H1 (cell line): ENCODE data around the gene RAPGEF6. TPM values are rescaled to one million over a fixed set of nuclear protein-coding genes. Genes with fewer than 3 reads are reported as not detected.

Experiments used
- CTCF ChIA-PET: fragments of 300-600 bp; sonication (Branson Sonifier 250); formaldehyde crosslinking; loops from one replicate; lab custom pipeline; 2021; ENCODE audit not compliant: partially characterized antibody; lab: Charles Lee
- POLR2A ChIA-PET: fragments of 300-600 bp; sonication (Branson Sonifier 250); formaldehyde crosslinking; loops from one replicate; lab custom pipeline; 2021; ENCODE audit warnings: inconsistent platforms; ENCODE audit not compliant: partially characterized antibody; lab: Charles Lee
- DNase-seq, 2 experiments: peaks; one replicate each; pipeline versions ENCODE4 v3.0.0 to v3.0.0-alpha.2; 2010 to 2022; ENCODE audit warnings: low spot score in 2 of 2, low read depth in 1 of 2, mixed read lengths in 1 of 2
- FAIRE-seq: peaks from 2 replicates; lab custom pipeline; 2011; peaks lifted over from hg19 to GRCh38; lab: Jason Lieb, UNC
- H2AFZ ChIP-seq: 2 replicates; pipeline ENCODE4 v1.8.1; 2012; ENCODE audit warnings: low read length, inconsistent platforms
- H2AK5ac ChIP-seq: 2 replicates; pipeline ENCODE4 v1.6.1; 2013; ENCODE audit warnings: low read depth, low read length
- H2BK120ac ChIP-seq: replicated peaks from 2 replicates; pipeline ENCODE3; 2013; ENCODE audit warnings: low read depth, low read length, inconsistent platforms
- H2BK12ac ChIP-seq: 2 replicates; pipeline ENCODE4 v1.6.1; 2013; ENCODE audit warnings: low read depth, low read length
- H2BK15ac ChIP-seq: 2 replicates; pipeline ENCODE4 v1.6.1; 2013; ENCODE audit warnings: low read length
- H2BK20ac ChIP-seq: 2 replicates; pipeline ENCODE4 v1.6.1; 2013; ENCODE audit warnings: low read length
- H2BK5ac ChIP-seq: 2 replicates; pipeline ENCODE4 v1.6.1; 2013; ENCODE audit warnings: low read depth, low read length
- H3K14ac ChIP-seq: 2 replicates; pipeline ENCODE4 v1.6.1; 2013; ENCODE audit warnings: inconsistent platforms; ENCODE audit not compliant: insufficient read length
- H3K18ac ChIP-seq: 2 replicates; pipeline ENCODE4 v1.6.1; 2013; ENCODE audit warnings: low read length; ENCODE audit errors: extremely low read depth
- H3K23ac ChIP-seq: 2 replicates; pipeline ENCODE4 v1.6.1; 2013; ENCODE audit warnings: inconsistent platforms; ENCODE audit not compliant: insufficient read length
- H3K23me2 ChIP-seq: 2 replicates; pipeline ENCODE4 v1.6.1; 2013; ENCODE audit warnings: low read depth, low read length
- H3K27ac ChIP-seq: 2 replicates; pipeline ENCODE4 v1.6.1; 2011; ENCODE audit warnings: low read depth, low read length, inconsistent platforms
- H3K27me3 ChIP-seq, 4 experiments: replicated peaks in 1 of 4; 1 replicate in 1 of 4; 2 replicates in 3 of 4; pipeline versions ENCODE4 v1.6.1 to v1.8.1; 2011 to 2013; ENCODE audit warnings: low read length in 3 of 4, mild to moderate bottlenecking in 3 of 4, inconsistent platforms in 2 of 4, mixed read lengths in 2 of 4, moderate library complexity in 1 of 4; ENCODE audit not compliant: control insufficient read depth in 3 of 4, insufficient read depth in 3 of 4; ENCODE audit errors: extremely low read depth in 1 of 4
- H3K36me3 ChIP-seq, 4 experiments: 2 replicates each; pipeline versions ENCODE4 v1.6.1 to v1.8.1; 2011 to 2013; ENCODE audit warnings: mild to moderate bottlenecking in 4 of 4, low read length in 3 of 4, moderate library complexity in 2 of 4, control low read depth in 1 of 4, inconsistent platforms in 1 of 4; ENCODE audit not compliant: insufficient read depth in 4 of 4, control insufficient read depth in 2 of 4
- H3K4ac ChIP-seq: replicated peaks from 2 replicates; pipeline ENCODE3; 2013; ENCODE audit warnings: low read length, low read depth, mixed read lengths, inconsistent platforms; ENCODE audit not compliant: insufficient read length
- H3K4me1 ChIP-seq, 4 experiments: replicated peaks in 1 of 4; 1 replicate in 1 of 4; 2 replicates in 3 of 4; pipeline versions ENCODE4 v1.6.1 to v1.8.1; 2011 to 2013; ENCODE audit warnings: low read length in 3 of 4, inconsistent platforms in 2 of 4, mixed read lengths in 1 of 4; ENCODE audit not compliant: insufficient read depth in 4 of 4, control insufficient read depth in 3 of 4
- H3K4me2 ChIP-seq, 2 experiments: 2 replicates each; pipeline versions ENCODE4 v1.6.1 to v1.8.1; 2011 to 2013; ENCODE audit warnings: low read depth in 2 of 2, low read length in 2 of 2, control low read depth in 1 of 2, inconsistent platforms in 1 of 2, mild to moderate bottlenecking in 1 of 2; ENCODE audit not compliant: insufficient read depth in 1 of 2
- H3K4me3 ChIP-seq, 4 experiments: fragments of 200-600, 300-600 bp in 1 of 4; sonication (generic), shearing (Covaris generic), sonication (Bioruptor Twin) in 1 of 4; 2 replicates each; pipeline versions ENCODE4 v1.5.1 to v1.8.1; 2011 to 2016; ENCODE audit warnings: low read length in 4 of 4, low read depth in 3 of 4, control low read depth in 2 of 4, inconsistent platforms in 2 of 4, mild to moderate bottlenecking in 2 of 4, mixed read lengths in 1 of 4, moderate library complexity in 1 of 4; ENCODE audit not compliant: insufficient read depth in 2 of 4; ENCODE audit errors: extremely low read depth in 1 of 4
- H3K56ac ChIP-seq: replicated peaks from 2 replicates; pipeline ENCODE3; 2013; ENCODE audit warnings: low read depth, mild to moderate bottlenecking, mixed read lengths, low read length, inconsistent platforms; ENCODE audit not compliant: insufficient read length
- H3K79me1 ChIP-seq: 2 replicates; pipeline ENCODE4 v1.6.1; 2013; ENCODE audit warnings: low read depth, low read length, control low read depth
- H3K79me2 ChIP-seq, 2 experiments: 2 replicates each; pipeline versions ENCODE4 v1.6.1 to v1.8.1; 2012 to 2013; ENCODE audit warnings: low read length in 2 of 2, mild to moderate bottlenecking in 2 of 2, inconsistent platforms in 1 of 2; ENCODE audit not compliant: insufficient read depth in 2 of 2, control insufficient read depth in 1 of 2
- H3K9ac ChIP-seq, 4 experiments: replicated peaks in 1 of 4; 1 replicate in 1 of 4; 2 replicates in 3 of 4; pipeline versions ENCODE4 v1.6.1 to v1.8.1; 2011 to 2013; ENCODE audit warnings: low read depth in 3 of 4, low read length in 3 of 4, control low read depth in 2 of 4, mild to moderate bottlenecking in 2 of 4, moderate library complexity in 2 of 4, inconsistent platforms in 1 of 4; ENCODE audit errors: extremely low read depth in 1 of 4
- H3K9me3 ChIP-seq, 2 experiments: 2 replicates each; pipeline versions ENCODE4 v1.6.1 to v1.8.1; 2012 to 2013; ENCODE audit warnings: mild to moderate bottlenecking in 2 of 2, moderate library complexity in 2 of 2, control low read depth in 1 of 2, inconsistent platforms in 1 of 2, low read depth in 1 of 2, low read length in 1 of 2, mixed read lengths in 1 of 2; ENCODE audit not compliant: insufficient read depth in 2 of 2
- H4K20me1 ChIP-seq, 2 experiments: replicated peaks in 1 of 2; 2 replicates each; pipeline versions ENCODE3 to v1.8.1; 2011 to 2013; ENCODE audit warnings: inconsistent platforms in 2 of 2, low read length in 2 of 2, mild to moderate bottlenecking in 1 of 2; ENCODE audit not compliant: insufficient read depth in 2 of 2, control insufficient read depth in 1 of 2
- H4K5ac ChIP-seq: 2 replicates; pipeline ENCODE4 v1.6.1; 2013; ENCODE audit warnings: low read length, low read depth, mixed read lengths, inconsistent platforms; ENCODE audit not compliant: insufficient read length
- H4K8ac ChIP-seq: 2 replicates; pipeline ENCODE4 v1.8.0; 2013; ENCODE audit warnings: mild to moderate bottlenecking, moderate library complexity, low read length, inconsistent platforms; ENCODE audit not compliant: insufficient read depth; ENCODE audit errors: extremely low read depth
- H4K91ac ChIP-seq: replicated peaks from 2 replicates; pipeline ENCODE3; 2013; ENCODE audit warnings: low read length, mixed read lengths, inconsistent platforms; ENCODE audit not compliant: insufficient read length
- CBX8 ChIP-seq: fragments of 300-800, 300-1000 bp; sonication (generic); IDR thresholded peaks from 2 replicates; pipeline ENCODE4 v1.7.1; 2016; ENCODE audit warnings: low read depth, low read length, borderline replicate concordance
- CHD1 ChIP-seq: IDR thresholded peaks from 2 replicates; pipeline ENCODE4 v1.6.1; 2012; ENCODE audit warnings: low read depth, low read length, improper control_type of control experiment
- EZH2 ChIP-seq: fragments of 200-600 bp; sonication (generic); IDR thresholded peaks from 2 replicates; pipeline ENCODE4 v1.7.1; 2012; ENCODE audit warnings: low read depth, mild to moderate bottlenecking, moderate library complexity, low read length, inconsistent platforms; ENCODE audit not compliant: severe bottlenecking
- HDAC2 ChIP-seq, 2 experiments: fragments of 300-600 bp in 1 of 2; sonication (generic) in 1 of 2; IDR thresholded peaks; 2 replicates each; pipeline ENCODE4 v1.6.1; 2011 to 2012; ENCODE audit warnings: low read depth in 2 of 2, low read length in 2 of 2, mild to moderate bottlenecking in 2 of 2, moderate library complexity in 2 of 2, borderline replicate concordance in 1 of 2, inconsistent platforms in 1 of 2
- KDM5A ChIP-seq: fragments of 200-600 bp; IDR thresholded peaks from 2 replicates; pipeline ENCODE4 v1.7.1; 2012; ENCODE audit warnings: mild to moderate bottlenecking, low read length, inconsistent platforms, mixed read lengths
- NANOG ChIP-seq: IDR thresholded peaks from 2 replicates; pipeline ENCODE4 v1.6.1; 2011; ENCODE audit warnings: low read length, low read depth, mild to moderate bottlenecking, inconsistent platforms; ENCODE audit not compliant: insufficient read depth, poor library complexity, severe bottlenecking
- SAP30 ChIP-seq: fragments of 300-600 bp; sonication (generic); IDR thresholded peaks from 2 replicates; pipeline ENCODE4 v1.7.1; 2012; ENCODE audit warnings: low read length, moderate library complexity, mild to moderate bottlenecking, inconsistent platforms; ENCODE audit not compliant: insufficient read depth, insufficient replicate concordance
- SP1 ChIP-seq: IDR thresholded peaks from 2 replicates; pipeline ENCODE4 v1.6.1; 2011; ENCODE audit warnings: low read depth, low read length
- TBP ChIP-seq: IDR thresholded peaks from 2 replicates; pipeline ENCODE4 v1.6.1; 2011; ENCODE audit warnings: low read depth, low read length, improper control_type of control experiment
- TCF12 ChIP-seq: IDR thresholded peaks from 2 replicates; pipeline ENCODE4 v1.6.1; 2011; ENCODE audit warnings: low read depth, mild to moderate bottlenecking, low read length
- polyA plus RNA-seq, 7 experiments: library from polyadenylated mRNA; depleted of rRNA in 3 of 7; stranded (reverse) in 5 of 7; unstranded in 2 of 7; fragments of >200 nt in 5 of 7; fragments of 200-250 nt in 2 of 7; gene quantifications; 1 replicate in 5 of 7; 2 replicates in 1 of 7; 4 replicates in 1 of 7; pipeline versions ENCODE4 v1.2.1 to v1.2.3, GENCODE V29; 2011 to 2013; ENCODE audit warnings: missing spikeins in 2 of 7, mixed read lengths in 2 of 7
- total RNA-seq: library from RNA; stranded (reverse); fragmentation: NEBNext Ultra II Directional; extraction: Animal tissue kit (Norgen Biotek cat#: 25700); gene quantifications from 2 replicates; pipeline ENCODE4 v1.2.1, GENCODE V29; 2021
- TF ChIP-seq, protein P1 (sequence below): IDR thresholded peaks from 2 replicates; pipeline ENCODE4 v1.6.1; 2011; ENCODE audit warnings: low read depth, mild to moderate bottlenecking, low read length; ENCODE audit not compliant: insufficient read depth
- TF ChIP-seq, protein P2 (sequence below): IDR thresholded peaks from 2 replicates; pipeline ENCODE4 v1.6.1; 2011; ENCODE audit warnings: low read length, improper control_type of control experiment

The RAPGEF6 gene
- total and polyA plus RNA-seq, 2 of the 8 experiments (the other 6 are each of a cell fraction or from before 2014, with no cell fraction given) = 4.8 to 20.0 TPM

DNA sequence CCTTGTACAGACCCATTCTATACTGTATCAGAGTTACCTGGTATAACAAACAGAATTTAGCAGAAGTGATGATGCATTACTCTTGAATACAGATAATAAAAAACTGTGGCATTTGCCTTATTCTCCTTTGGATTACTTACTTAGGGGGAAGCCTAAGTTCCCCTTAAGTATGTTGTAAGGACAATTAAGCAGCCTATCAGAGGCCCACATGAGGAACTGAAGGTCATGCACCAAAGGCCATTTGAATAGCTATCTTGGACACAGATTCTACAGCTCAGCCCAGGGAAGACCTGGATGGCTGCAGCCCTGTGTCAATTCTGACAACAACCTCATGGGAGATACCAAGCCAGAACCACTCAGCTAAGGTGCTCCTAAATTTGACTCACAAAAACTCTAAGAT lies 125.2 kb downstream of the RAPGEF6 start:
- H4K8ac ChIP-seq = no peak overlapping the region
- no peak overlapping the region for H4K5ac ChIP-seq
- H3K23me2 ChIP-seq = no peaks in the 10 kb centered on the region
- H3K18ac ChIP-seq = no peak overlapping the region
- H2BK12ac ChIP-seq = no peak overlapping the region
- H4K20me1 ChIP-seq = no peaks in the 10 kb centered on the region
- no peak overlapping the region for H2AFZ ChIP-seq
- H3K4me3 ChIP-seq = no peak overlapping the region
- TF ChIP-seq HDAC2 (IDR thresholded peaks at IDR 0.05; ENCODE audit: borderline replicate concordance in 1 of 2, low read depth in 2 of 2, low read length in 2 of 2) (no peak), EZH2 (no peak), CBX8 (no peak), TCF12 (no peak), KDM5A (no peak), TBP (no peak), SAP30 (no peak), NANOG (no peak), CHD1 (no peak), SP1 (no peak)
- TF ChIP-seq, protein P1, sequence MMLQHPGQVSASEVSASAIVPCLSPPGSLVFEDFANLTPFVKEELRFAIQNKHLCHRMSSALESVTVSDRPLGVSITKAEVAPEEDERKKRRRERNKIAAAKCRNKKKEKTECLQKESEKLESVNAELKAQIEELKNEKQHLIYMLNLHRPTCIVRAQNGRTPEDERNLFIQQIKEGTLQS = no peak
- TF ChIP-seq, protein P2, sequence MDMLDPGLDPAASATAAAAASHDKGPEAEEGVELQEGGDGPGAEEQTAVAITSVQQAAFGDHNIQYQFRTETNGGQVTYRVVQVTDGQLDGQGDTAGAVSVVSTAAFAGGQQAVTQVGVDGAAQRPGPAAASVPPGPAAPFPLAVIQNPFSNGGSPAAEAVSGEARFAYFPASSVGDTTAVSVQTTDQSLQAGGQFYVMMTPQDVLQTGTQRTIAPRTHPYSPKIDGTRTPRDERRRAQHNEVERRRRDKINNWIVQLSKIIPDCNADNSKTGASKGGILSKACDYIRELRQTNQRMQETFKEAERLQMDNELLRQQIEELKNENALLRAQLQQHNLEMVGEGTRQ = no peak
- peaks cover 0 to 8% (median 4%) of the 10 kb centered on the region in 4 experiments; a peak in 2 of 7 replicates for H3K4me1 ChIP-seq
- no peak overlapping the region for H3K23ac ChIP-seq
- H3K9ac ChIP-seq = no peak overlapping the region
- ChIA-PET POLR2A (interaction anchor here (1.4 kb wide), 1 partner anchor 17 kb away, joined by 3 read pairs; no protein-coding TSS in a partner anchor), CTCF (no interaction called here)
- no peak for DNase-seq
- no peak overlapping the region for H3K4ac ChIP-seq
- no peaks in the 10 kb centered on the region for H3K79me2 ChIP-seq
- no peak overlapping the region for H2BK15ac ChIP-seq
- no peak overlapping the region for H3K56ac ChIP-seq
- H3K27me3 ChIP-seq = no peaks in the 10 kb centered on the region
- no peak overlapping the region for H2BK120ac ChIP-seq
- no peak overlapping the region for H3K14ac ChIP-seq
- FAIRE-seq = no peak
- peaks cover 0 to 20% (median 3%) of the 10 kb centered on the region in 4 experiments; a peak in 2 of 8 replicates for H3K36me3 ChIP-seq
- H2AK5ac ChIP-seq = no peak overlapping the region
- no peak overlapping the region for H3K27ac ChIP-seq
- H2BK20ac ChIP-seq = no peak overlapping the region
- no peaks in the 10 kb centered on the region for H3K9me3 ChIP-seq
- no peak overlapping the region for H2BK5ac ChIP-seq
- no peak overlapping the region for H3K4me2 ChIP-seq
- no peak overlapping the region for H4K91ac ChIP-seq
- no peaks in the 10 kb centered on the region for H3K79me1 ChIP-seq
